ENCODE data around the gene IGFN1. TPM values are rescaled to one million over a fixed set of nuclear protein-coding genes. Genes with fewer than 3 reads are reported as not detected.

IGFN1 gene
- total RNA-seq (2022; extraction: Qiagen RNA extraction; ENCODE audit: low read depth), result 0.85 to 1.5 TPM (median 1.1 TPM) in 5 replicates

DNA sequence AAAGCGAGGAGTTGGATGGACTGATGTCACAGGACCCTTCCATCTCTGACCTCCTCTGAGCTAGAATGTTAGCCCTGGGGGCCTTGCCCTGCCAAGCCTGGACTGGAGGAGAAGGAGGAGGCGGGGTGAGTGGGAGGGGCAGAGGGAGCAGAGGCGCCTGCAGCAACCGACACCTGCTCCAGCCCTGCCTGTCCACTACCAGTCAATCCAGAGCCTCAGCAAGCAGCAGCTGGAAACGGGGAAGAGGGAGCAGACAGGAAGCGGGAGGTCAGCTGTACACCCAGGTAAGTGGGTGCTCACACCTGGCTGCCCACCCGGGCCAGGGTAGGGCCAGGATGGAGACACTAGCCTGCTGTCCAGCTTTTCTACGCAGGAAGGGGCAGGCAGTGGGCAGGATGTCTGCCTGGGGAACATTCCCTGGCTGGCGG is at the start of gene IGFN1:
Gene IGFN1, plus strand, starts transcription at position 201 of the 428 bp plus-strand sequence. CDS start 2,470 bp downstream, outside the sequence.

DNA sequence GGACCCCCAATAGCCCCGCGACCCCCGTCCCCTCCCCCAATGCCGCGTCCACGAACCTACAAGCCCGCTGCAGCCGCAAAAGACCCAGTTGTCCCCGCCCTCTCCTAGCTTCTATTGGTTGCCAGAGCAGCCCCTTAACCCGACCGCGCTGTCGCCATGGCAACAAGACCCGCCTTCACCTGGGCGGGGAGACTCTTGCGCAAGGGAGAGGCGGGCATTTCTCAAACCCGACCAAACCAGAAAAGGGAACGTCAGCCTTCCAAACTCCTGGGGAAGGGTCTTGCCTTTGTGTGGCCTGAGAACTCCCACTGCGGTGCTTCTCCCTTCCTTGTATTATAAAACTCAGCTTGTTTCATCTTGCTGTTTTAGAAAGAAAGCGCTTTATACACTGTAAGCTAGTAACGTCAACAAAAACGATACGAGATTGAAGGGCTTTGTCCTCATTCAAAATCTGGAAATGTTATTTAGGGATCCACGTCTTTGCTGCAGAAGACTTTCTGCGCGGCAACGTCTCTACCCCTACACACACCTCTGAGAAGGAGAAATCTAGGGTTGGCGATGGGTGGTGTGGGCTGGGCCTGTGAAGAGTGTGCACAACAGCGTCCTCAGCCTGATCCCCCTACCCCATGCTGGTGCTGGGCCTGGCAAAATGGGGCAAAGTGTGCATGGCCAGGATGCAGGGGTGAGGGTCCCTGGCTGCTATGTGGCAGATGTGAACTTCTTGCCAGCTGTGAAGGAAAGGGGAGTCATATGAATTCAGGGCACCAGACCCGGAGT is 36.0 kb upstream of the IGFN1 start, which contains the start of gene TMEM9:
Gene TMEM9, minus strand, starts transcription at position 86 of the 777 bp plus-strand sequence. CDS start 551 bp downstream, outside the sequence.

Other genes with a start within 250 kb of the IGFN1 start
- 2.1 to 3.7 TPM (median 3.6 TPM) in 5 replicates for gene KIF21B, start 167.1 kb upstream of the IGFN1 start, total RNA-seq (2022; extraction: Qiagen RNA extraction; ENCODE audit: low read depth)
- gene CACNA1S, start 78.4 kb upstream of the IGFN1 start, total RNA-seq (2022; extraction: Qiagen RNA extraction; ENCODE audit: low read depth), result 0.01 TPM in 1 of 5 replicates, not detected in the others
- gene ASCL5, start 63.6 kb upstream of the IGFN1 start, total RNA-seq (2022; extraction: Qiagen RNA extraction; ENCODE audit: low read depth), result 0.09 to 0.22 TPM (median 0.14 TPM) in 4 of 5 replicates, not detected in the other
- 84.6 to 87.4 TPM (median 85.0 TPM) in 5 replicates for gene TMEM9, start 36.4 kb upstream of the IGFN1 start, total RNA-seq (2022; extraction: Qiagen RNA extraction; ENCODE audit: low read depth)
- gene PKP1, start 92.7 kb downstream of the IGFN1 start, total RNA-seq (2022; extraction: Qiagen RNA extraction; ENCODE audit: low read depth), result 0.03 to 0.11 TPM in 2 of 5 replicates, not detected in the others
- gene TNNT2, start 186.9 kb downstream of the IGFN1 start, total RNA-seq (2022; extraction: Qiagen RNA extraction; ENCODE audit: low read depth), result 0.13 to 0.34 TPM in 2 of 5 replicates, not detected in the others
- 0.55 to 1.1 TPM (median 0.66 TPM) in 5 replicates for gene LAD1, start 208.5 kb downstream of the IGFN1 start, total RNA-seq (2022; extraction: Qiagen RNA extraction; ENCODE audit: low read depth)
- 0.09 to 0.10 TPM in 2 of 5 replicates, not detected in the others for gene TNNI1, start 230.9 kb downstream of the IGFN1 start, total RNA-seq (2022; extraction: Qiagen RNA extraction; ENCODE audit: low read depth)